Measurements from ENCODE around the gene ANKRD44.

DNA sequence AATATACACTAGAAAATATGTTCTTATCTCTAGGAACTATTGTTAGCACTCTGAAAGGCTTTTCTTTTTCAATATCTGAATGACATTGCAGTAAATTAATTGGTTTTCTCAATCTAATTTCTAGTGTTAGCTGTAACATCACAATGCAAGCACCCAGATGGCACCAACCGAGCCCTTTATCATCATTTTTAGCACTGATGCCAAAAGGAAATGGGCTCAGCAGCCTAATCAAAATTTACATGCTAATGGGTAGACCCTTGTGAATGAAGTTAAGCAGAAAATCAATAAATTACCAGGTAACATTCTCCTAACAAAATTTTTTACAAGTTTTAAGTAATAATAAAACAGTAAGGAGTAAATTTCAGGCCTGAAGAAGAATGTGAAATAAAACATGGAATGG is 330.6 kb downstream of the ANKRD44 start:
- no peak for TF ChIP-seq EZH2 (IDR thresholded peaks at IDR 0.05; ENCODE audit: borderline replicate concordance, low read length)
- TF ChIP-seq, protein P1, sequence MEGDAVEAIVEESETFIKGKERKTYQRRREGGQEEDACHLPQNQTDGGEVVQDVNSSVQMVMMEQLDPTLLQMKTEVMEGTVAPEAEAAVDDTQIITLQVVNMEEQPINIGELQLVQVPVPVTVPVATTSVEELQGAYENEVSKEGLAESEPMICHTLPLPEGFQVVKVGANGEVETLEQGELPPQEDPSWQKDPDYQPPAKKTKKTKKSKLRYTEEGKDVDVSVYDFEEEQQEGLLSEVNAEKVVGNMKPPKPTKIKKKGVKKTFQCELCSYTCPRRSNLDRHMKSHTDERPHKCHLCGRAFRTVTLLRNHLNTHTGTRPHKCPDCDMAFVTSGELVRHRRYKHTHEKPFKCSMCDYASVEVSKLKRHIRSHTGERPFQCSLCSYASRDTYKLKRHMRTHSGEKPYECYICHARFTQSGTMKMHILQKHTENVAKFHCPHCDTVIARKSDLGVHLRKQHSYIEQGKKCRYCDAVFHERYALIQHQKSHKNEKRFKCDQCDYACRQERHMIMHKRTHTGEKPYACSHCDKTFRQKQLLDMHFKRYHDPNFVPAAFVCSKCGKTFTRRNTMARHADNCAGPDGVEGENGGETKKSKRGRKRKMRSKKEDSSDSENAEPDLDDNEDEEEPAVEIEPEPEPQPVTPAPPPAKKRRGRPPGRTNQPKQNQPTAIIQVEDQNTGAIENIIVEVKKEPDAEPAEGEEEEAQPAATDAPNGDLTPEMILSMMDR (conservative IDR thresholded peaks at IDR 0.05 in 1 of 2, IDR thresholded peaks at IDR 0.05 in 1 of 2; ENCODE audit: extremely low read depth in 1 of 2, insufficient read depth in 1 of 2, low read depth in 1 of 2, low read length in 2 of 2), result no peak

Data from mammary epithelial cell (primary cell).